GM13976 (cell line): ENCODE results near the gene ELOA.

ENCODE experiments used
- DNase-seq: peaks from one replicate; pipeline ENCODE4 v3.0.0; 2012; ENCODE audit warnings: low spot score
- in situ Hi-C: fragments of 300-500 bp; cut with MboI; formaldehyde crosslinking; loops from one replicate; pipeline ENCODE4 v1.12.0; 2022; ENCODE audit warnings: low sequenced_read_pairs, mixed read lengths, inconsistent platforms; ENCODE audit not compliant: unreplicated experiment
- TF ChIP-seq, protein P1 (sequence below): IDR thresholded peaks from 2 replicates; pipeline ENCODE4 v1.5.1; 2012; ENCODE audit warnings: borderline replicate concordance, mild to moderate bottlenecking; ENCODE audit not compliant: insufficient read depth; ENCODE audit errors: extremely low read depth, missing control alignments, control extremely low read depth

The ELOA gene

DNA sequence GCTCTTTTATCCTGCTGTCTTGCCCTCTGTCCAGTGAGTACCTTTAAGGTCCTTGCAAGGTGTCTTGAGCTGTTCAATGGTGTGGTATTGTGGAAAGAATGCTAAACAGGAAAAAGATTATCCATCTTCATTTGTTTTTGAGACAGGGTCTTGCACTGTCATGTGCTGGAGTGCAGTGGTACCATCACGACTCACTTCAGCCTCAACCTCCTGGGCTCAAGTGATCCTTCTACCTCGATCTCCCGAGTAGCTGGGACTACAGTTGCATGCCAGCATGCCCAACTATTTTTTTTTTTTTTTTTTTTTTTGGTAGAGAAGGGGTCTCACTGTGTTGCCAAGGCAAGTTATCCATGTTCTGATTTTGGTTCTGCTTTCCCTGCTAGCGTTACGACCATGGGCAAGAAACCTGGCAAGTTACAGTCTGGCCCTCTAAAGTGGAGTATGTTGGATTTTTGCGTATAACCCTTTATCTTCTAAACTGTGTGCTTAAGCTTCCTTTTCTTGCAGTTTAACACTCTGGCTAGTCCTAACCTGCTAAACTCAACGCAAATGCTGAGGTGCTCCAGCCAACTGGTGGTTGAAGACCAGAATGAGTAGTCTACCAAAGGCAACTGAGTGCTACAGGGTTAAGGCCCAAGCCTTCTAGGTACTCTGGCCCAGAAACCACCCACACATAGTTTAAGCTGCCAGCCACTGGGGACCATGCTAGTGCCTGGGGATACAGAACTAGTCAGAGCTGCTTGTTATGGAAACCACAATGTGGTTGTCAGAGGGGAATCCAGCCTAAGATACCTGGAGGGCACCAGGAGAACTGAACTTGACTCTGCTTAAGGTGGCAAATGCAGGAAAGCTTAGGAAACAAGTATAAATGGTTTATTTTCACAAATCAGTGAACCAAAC lies 43.7 kb upstream of the ELOA start:
- TF ChIP-seq, protein P1, sequence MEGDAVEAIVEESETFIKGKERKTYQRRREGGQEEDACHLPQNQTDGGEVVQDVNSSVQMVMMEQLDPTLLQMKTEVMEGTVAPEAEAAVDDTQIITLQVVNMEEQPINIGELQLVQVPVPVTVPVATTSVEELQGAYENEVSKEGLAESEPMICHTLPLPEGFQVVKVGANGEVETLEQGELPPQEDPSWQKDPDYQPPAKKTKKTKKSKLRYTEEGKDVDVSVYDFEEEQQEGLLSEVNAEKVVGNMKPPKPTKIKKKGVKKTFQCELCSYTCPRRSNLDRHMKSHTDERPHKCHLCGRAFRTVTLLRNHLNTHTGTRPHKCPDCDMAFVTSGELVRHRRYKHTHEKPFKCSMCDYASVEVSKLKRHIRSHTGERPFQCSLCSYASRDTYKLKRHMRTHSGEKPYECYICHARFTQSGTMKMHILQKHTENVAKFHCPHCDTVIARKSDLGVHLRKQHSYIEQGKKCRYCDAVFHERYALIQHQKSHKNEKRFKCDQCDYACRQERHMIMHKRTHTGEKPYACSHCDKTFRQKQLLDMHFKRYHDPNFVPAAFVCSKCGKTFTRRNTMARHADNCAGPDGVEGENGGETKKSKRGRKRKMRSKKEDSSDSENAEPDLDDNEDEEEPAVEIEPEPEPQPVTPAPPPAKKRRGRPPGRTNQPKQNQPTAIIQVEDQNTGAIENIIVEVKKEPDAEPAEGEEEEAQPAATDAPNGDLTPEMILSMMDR: no peak
- no peak for DNase-seq
- in situ Hi-C loops: loop anchor here (10.0 kb wide), 1 partner anchor 45 kb away; the partner anchor contains the start of gene ELOA

DNA sequence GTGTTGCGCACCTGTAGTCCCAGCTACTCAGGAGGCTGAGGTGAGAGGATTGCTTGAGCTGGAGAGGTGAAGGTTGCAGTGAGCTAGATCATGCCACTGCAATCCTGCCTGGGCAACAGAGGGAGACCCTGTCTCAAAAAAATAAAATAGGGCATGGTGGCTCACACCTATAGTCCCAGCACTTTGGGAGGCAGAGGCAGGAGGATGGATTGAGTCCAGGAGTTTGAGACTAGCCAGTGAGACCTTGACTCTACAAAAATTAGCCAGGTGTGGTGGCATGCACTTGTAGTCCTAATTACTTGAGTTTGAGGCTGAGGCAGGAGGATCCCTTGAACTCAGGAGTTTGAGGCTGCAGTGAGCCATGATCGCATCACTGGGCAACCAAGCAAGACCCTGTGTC lies 42.0 kb upstream of the ELOA start:
- in situ Hi-C loops: no loop called here
- no peak for DNase-seq
- TF ChIP-seq, protein P1: no peak

DNA sequence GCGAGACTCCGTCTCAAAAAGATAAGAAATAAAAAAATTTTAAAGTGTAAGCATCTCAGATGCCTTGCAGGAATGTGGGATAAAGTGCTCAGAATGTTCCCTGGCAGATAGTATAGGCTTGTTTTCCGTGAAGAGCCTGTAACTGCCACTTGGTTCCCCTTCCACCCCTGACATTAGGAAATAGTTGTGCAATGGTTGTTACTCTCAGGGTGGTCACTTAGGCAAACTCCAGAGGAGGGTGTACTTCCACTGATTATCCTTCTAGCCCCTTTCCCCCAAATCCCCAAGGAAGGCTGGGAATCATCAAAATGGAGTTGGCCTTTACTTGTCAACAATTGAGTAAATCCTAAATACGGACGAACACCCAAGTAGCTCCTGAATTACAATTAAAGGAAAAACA lies 41.3 kb upstream of the ELOA start:
- TF ChIP-seq, protein P1: no peak
- in situ Hi-C loops: no loop called here
- DNase-seq: no peak

DNA sequence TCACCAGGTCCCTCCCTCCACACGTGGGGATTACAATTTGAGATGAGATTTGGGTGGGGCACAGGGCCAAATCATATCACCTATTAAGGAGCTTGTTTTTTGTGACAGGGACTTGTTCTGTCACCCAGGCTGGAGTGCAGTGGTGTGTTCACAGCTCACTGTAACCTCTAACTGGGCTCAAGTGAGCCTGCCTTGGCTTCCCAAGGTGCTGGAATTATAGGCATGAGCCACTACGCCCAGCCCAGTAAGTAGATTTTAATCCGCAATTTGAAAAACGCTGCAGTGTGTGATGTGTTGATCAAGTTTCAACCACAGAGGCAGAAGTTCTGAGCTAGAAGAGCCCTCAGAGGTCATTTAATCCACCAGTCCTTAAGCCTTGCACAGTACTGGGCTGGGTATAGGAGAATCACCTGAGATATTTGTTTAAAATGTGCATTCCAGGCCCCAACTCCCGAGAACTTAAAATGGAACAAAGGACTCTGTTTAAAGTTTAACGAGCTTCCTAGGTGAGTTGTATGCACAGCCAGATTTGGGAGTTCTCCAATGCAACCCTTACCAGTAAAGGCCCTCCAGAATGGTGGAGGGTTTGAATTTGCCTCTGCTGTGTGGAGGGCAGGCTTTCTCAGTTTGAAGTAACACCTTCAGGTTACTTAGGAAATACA lies 38.3 kb upstream of the ELOA start:
- DNase-seq: no peak
- TF ChIP-seq, protein P1: no peak
- in situ Hi-C loops: no loop called here

DNA sequence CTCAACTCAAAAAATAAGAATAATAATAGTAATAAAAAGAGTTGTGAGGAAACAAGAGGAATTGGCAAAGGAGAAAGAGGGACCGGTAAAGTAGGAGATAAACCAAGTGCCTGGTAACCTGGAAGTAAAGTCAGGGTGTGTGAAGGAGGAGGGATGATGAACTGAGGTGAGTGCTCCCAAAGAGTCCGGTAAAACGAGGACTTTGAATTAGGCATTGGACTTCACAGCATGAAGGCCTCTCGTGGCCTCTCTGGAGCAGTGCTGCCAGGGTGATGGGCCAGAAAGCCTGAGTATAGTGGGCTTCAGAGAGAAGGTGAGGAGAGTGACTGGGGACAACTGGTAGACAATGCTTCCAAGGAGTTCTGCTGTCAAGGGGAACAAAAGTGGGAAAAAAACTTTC lies 34.0 kb upstream of the ELOA start:
- DNase-seq: no peak
- TF ChIP-seq, protein P1: no peak
- in situ Hi-C loops: no loop called here

DNA sequence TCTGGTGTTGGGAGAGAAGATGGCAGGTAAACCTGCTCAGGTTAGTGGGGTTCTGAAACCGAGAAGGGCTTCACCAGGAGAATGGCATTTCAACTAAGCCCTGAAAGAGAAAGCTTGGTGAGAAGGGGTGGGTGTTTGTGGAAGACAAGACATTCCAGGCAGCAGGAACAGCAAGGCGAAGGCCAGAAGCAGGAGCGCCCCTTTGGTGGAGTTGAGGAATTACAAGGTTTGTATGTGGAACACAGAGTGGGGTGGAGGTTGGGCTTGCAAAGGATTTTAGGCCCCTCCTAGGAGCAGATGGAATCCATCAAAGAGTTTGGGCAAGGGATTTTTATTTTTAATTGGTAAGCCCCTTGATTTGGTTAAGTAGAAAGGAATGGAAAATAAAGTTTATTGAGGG lies 24.8 kb upstream of the ELOA start:
- TF ChIP-seq, protein P1: peak; percentile 22
- in situ Hi-C loops: no loop called here
- DNase-seq: no peak
